Cardiac muscle cell (in vitro differentiated cells and primary cell): ENCODE results near the gene TAS1R2. TPM values are rescaled to one million over a fixed set of nuclear protein-coding genes. Genes with fewer than 3 reads are reported as not detected.
"Not testable (repeated sequence)": the region's sequence is repeated elsewhere in the genome, so short reads cannot be mapped to it uniquely, and the experiment has no call there.

Experiments
- DNase-seq, 2 donors: peaks; one replicate each; pipeline versions ENCODE4 v3.0.0 to v3.0.0-alpha.2; 2010 to 2017; ENCODE audit warnings: low read depth in 1 of 2, low spot score in 1 of 2
- H3K27ac ChIP-seq: fragments of 200-600 bp; sonication (generic); 2 replicates; pipeline ENCODE4 v1.5.1; 2016
- H3K27me3 ChIP-seq: fragments of 200-600 bp; sonication (generic); 2 replicates; pipeline ENCODE4 v1.6.0; 2016; ENCODE audit warnings: control low read depth
- H3K36me3 ChIP-seq: fragments of 200-600 bp; sonication (generic); 2 replicates; pipeline ENCODE4 v1.5.1; 2016; ENCODE audit warnings: control low read depth
- H3K4me1 ChIP-seq: fragments of 200-600 bp; sonication (generic); 2 replicates; pipeline ENCODE4 v1.8.1; 2017; ENCODE audit warnings: low read depth, mild to moderate bottlenecking, mixed run types
- H3K4me3 ChIP-seq: fragments of 200-600 bp; sonication (generic); 2 replicates; pipeline ENCODE4 v1.5.1; 2016; ENCODE audit warnings: mild to moderate bottlenecking
- H3K9me3 ChIP-seq: fragments of 200-600 bp; sonication (generic); 2 replicates; pipeline ENCODE4 v1.5.1; 2017; ENCODE audit warnings: low read depth, mild to moderate bottlenecking, control low read depth
- polyA plus RNA-seq: library from polyadenylated mRNA; unstranded; fragments of >200 nt; fragmentation: Nextera tagmentation; extraction: Ambion mirVana; gene quantifications from 2 replicates; pipeline ENCODE4 v1.2.1, GENCODE V29; 2016
- total RNA-seq: library from RNA; depleted of rRNA; stranded (reverse); fragments of >200 nt; gene quantifications from 2 replicates; pipeline ENCODE4 v1.2.3, GENCODE V29; 2016
- TF ChIP-seq, protein P1 (sequence below): IDR thresholded peaks from 2 replicates; pipeline ENCODE4 v1.5.1; 2012; ENCODE audit warnings: low read depth, mild to moderate bottlenecking, low read length

TAS1R2 gene
- total and polyA plus RNA-seq, 2 experiments from 2014 or later, result not detected

DNA sequence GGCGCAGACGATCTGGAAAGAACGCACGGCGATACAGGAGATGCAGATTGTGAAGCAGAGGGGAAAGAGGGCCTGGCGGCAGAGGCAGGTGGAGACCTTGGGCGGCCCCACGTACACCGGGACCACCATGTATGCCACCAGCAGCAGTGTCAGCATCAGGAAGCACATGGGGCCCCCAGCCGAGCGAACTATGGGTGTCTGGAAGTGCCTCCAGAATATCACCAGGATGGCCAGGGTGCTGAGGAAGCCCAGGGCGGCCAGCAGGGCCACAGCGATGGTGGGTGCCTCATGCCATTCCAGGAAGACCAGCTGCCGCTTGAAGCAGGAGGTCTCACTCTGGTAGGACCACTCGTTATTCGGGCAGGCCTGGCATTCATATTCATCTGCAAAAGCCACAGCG is 19.3 kb downstream of the TAS1R2 start:
- Histone ChIP-seq H3K27me3 (peaks cover 6% of the 10 kb centered on the region), H3K4me3 (no peak overlapping the region), H3K36me3 (no peaks in the 10 kb centered on the region), H3K9me3 (no peaks in the 10 kb centered on the region), H3K27ac (no peak overlapping the region), H3K4me1 (no peaks in the 10 kb centered on the region)
- TF ChIP-seq, protein P1, sequence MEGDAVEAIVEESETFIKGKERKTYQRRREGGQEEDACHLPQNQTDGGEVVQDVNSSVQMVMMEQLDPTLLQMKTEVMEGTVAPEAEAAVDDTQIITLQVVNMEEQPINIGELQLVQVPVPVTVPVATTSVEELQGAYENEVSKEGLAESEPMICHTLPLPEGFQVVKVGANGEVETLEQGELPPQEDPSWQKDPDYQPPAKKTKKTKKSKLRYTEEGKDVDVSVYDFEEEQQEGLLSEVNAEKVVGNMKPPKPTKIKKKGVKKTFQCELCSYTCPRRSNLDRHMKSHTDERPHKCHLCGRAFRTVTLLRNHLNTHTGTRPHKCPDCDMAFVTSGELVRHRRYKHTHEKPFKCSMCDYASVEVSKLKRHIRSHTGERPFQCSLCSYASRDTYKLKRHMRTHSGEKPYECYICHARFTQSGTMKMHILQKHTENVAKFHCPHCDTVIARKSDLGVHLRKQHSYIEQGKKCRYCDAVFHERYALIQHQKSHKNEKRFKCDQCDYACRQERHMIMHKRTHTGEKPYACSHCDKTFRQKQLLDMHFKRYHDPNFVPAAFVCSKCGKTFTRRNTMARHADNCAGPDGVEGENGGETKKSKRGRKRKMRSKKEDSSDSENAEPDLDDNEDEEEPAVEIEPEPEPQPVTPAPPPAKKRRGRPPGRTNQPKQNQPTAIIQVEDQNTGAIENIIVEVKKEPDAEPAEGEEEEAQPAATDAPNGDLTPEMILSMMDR, result no peak
- no peak for DNase-seq

DNA sequence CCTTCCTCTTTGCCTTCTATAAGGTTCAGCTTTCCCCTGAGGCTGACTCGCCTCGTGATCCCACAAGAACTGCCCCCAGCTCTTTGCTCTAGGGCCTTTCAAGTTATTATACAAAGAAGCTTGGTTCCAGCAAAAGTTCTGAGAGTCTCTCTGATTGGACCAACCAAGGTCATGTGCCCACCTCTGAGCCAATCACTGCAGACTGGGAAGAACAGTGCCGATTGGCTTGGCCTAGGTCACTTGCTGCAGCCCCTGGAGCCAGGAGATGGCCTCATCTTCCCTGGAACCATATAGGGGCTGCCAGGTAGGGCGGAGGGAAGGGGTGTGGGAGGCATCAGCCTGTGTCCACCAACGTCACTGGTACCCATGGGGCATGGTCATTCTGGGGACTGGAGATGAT is 22.8 kb downstream of the TAS1R2 start:
- TF ChIP-seq, protein P1, result no peak
- Histone ChIP-seq H3K27me3 (peaks cover 28% of the 10 kb centered on the region), H3K36me3 (no peaks in the 10 kb centered on the region), H3K27ac (no peak overlapping the region), H3K9me3 (no peaks in the 10 kb centered on the region), H3K4me3 (no peak overlapping the region), H3K4me1 (no peaks in the 10 kb centered on the region)
- DNase-seq, result no peak

DNA sequence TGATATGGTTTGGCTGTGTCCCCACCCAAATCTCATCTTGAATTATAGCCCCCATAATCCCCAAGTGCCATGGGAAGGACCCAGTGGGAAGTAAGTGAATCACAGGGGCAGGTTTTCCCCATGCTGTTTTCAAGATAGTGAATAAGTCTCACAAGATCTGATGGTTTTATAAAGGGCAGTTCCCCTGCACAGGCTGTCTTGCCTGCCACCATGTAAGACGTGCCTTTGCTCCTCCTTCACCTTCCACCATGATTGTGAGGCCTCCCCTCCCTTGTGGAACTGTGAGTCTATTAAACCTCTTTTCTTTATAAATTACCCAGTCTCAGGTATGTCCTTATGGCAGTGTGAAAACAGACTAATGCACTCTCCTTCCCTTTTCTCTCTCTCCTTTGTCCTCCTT is 27.1 kb downstream of the TAS1R2 start:
- not testable (repeated sequence) for H3K27ac ChIP-seq, H3K4me1 ChIP-seq, H3K36me3 ChIP-seq, H3K4me3 ChIP-seq, DNase-seq, H3K9me3 ChIP-seq
- H3K27me3 ChIP-seq, result peaks cover 28% of the 10 kb centered on the region

DNA sequence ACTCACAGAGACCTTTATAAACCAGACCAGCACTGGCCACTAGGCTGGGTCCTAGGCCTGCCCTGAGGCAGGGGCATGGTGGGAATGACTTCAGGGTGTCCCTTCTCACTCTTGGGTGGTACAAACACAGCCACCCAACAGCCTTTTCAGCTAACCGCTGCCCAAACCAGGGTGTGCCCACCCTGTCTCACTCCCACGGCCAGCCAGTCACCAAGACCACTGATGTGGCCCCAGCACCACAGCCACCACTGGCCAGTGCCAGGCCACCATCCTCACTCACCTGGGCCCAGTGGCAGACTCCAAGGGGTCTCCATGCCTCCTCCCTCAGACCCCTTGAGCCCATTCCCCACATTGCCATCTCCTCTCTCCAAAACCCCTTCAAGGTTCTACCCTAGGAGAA is 27.8 kb downstream of the TAS1R2 start:
- Histone ChIP-seq H3K27me3 (peaks cover 28% of the 10 kb centered on the region), H3K36me3 (no peaks in the 10 kb centered on the region), H3K4me1 (no peaks in the 10 kb centered on the region), H3K9me3 (no peaks in the 10 kb centered on the region), H3K27ac (no peak overlapping the region), H3K4me3 (no peak overlapping the region)
- DNase-seq, result no peak
- TF ChIP-seq, protein P1, result no peak

DNA sequence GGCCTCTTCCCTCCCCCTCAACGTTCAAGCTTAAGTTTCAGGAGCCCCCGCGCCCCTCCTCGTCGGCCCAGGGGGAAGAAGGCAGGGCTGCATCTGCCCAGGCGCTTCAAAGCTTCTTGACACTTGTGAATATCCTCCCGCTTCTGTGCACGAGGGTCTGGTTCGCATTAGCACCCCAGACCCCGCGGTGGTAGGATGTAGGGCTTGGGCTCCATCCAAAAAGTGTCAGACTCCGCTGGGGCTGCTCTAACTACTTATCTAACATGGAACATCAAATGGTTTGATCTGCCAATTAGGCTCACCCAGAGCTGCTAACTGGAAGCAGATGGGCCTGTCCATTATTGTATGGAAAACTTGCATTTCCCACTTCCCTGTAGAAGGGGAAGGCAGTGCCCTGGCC is 28.9 kb downstream of the TAS1R2 start:
- H3K9me3 ChIP-seq, result no peaks in the 10 kb centered on the region
- H3K36me3 ChIP-seq, result no peaks in the 10 kb centered on the region
- DNase-seq, result no peak
- peaks cover 26% of the 10 kb centered on the region for H3K27me3 ChIP-seq
- no peak overlapping the region for H3K4me3 ChIP-seq
- TF ChIP-seq, protein P1, result no peak
- H3K4me1 ChIP-seq, result no peaks in the 10 kb centered on the region
- no peak overlapping the region for H3K27ac ChIP-seq

DNA sequence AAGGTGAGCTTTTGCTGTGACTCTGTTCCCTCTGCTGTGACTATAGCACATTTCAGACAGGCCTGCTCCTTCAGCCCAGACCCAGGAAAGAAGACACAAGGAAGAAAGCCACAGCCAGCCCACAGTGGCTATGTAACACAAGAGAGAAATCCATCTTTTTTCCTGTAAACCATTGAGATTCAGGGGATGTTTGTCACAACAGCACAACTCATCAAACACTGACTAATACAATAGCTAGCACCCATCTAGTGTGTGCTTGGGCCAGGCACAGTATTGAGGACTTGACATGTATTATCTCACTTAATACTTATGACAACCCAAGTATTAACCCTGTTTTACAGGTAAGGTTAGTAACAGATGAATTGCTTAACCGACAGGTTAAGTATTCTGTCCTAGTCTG is 29.8 kb downstream of the TAS1R2 start:
- Histone ChIP-seq H3K9me3 (no peaks in the 10 kb centered on the region), H3K27ac (no peak overlapping the region), H3K27me3 (peaks cover 17% of the 10 kb centered on the region), H3K4me3 (no peak overlapping the region), H3K36me3 (no peaks in the 10 kb centered on the region), H3K4me1 (no peaks in the 10 kb centered on the region)
- DNase-seq, result no peak
- TF ChIP-seq, protein P1, result no peak
